K562 treated with DMSO at 1 percent for 12 hours (cell line): Measurements from ENCODE around the gene ASTN1. TPM values are rescaled to one million over a fixed set of nuclear protein-coding genes. Genes with fewer than 3 reads are reported as not detected.

Experiments
- total RNA-seq: library from RNA; unstranded; fragments of 300-600 nt; gene quantifications from 2 replicates; pipeline ENCODE4 v1.2.3, GENCODE V29; 2022; ENCODE audit not compliant: insufficient read depth

The ASTN1 gene
- 0.52 and 1.3 TPM in 2 replicates for total RNA-seq

GRCh38 chr1:177164380-177165068, at the start of gene ASTN1:
Gene ASTN1, minus strand, starts transcription at chr1:177164712. Its CDS starts 36 bp downstream, at chr1:177164676.

GRCh38 chr1:177170756-177171535, 6.4 kb upstream of the ASTN1 start, which contains the start of gene BRINP2:
Gene BRINP2, plus strand, starts transcription at chr1:177170958. Its CDS starts 58,919 bp downstream, at chr1:177229877.

Other genes with a start within 250 kb of the ASTN1 start
- not detected in 2 replicates for gene BRINP2, start 6.2 kb upstream of the ASTN1 start, total RNA-seq